NCI-H2081 treated with DMSO at 0.1 percent for 48 hours (cell line): ENCODE data around the gene SIAH2.

Source experiments
- DNase-seq: peaks from one replicate; lab custom pipeline; 2025; lab: John Stamatoyannopoulos, UW

SIAH2 gene

GRCh38 chr3:150748684-150749047, 14.3 kb downstream of the SIAH2 start:
- no peak for DNase-seq

- DNase-seq, result no peak
Observed at GRCh38 chr3:150747886-150748683, 14.9 kb downstream of the SIAH2 start.

DNA sequence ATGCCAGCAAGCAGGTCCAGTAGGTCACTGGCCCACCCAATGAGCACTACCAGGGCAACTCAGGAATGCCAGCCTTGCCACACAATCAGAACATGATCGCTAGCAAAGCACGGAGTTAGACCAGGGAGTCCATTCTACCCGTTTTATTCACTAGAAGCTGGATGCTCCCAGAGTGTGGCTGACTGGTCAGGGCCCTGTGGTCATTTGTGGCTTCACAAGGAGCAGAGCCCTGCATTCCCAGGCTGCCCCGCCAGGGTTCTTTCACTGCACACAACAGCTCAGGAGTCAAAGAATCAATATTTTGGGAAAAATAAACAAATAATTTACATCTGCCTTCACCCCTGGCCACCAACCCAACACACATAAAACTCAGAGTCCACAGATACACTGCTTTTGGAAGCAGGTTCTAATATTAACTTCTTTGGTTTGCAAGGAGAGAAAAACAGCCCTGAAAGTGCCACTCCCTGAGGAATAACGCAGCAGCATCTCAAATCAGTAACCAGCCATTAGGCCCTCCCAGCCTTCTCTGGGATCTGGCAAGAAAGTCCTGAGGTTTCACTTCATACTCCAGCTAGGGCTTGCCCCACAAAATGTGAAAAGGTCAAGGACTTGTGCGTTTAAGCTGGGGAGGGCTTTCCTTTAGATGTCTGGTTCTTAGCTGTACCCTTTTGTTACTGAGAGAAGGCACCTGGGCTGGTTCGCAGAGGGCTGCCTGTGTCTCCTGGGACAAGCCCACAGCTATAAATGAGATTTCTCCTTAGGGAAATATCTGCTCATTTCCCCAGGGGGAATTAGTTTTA, 16.0 kb downstream of the SIAH2 start:
- DNase-seq, result no peak

GRCh38 chr3:150745832-150746231, 17.1 kb downstream of the SIAH2 start:
- no peak for DNase-seq

- no peak for DNase-seq
Observed at GRCh38 chr3:150744919-150745211, 18.1 kb downstream of the SIAH2 start.

- DNase-seq, result no peak
Observed at GRCh38 chr3:150744041-150744918, 18.7 kb downstream of the SIAH2 start.

DNA sequence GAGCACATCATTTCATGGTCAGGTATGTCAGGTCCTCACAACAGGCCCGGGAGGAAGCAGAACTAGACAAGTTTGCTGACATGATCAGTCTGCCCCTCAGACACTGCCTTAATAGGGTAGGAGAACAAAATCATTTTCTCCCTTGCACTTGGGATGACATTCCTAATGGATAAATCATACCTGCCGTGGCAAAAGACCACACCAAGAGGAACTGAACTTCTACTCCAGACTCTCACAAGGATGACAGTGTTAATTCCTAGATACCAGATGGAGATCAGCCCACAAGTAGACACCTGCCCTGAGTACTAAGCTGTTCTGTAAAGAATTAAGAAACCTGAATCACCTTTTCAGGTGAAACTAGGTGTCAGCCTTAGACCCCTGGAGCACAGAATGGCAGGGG, 19.5 kb downstream of the SIAH2 start:
- DNase-seq, result no peak

DNA sequence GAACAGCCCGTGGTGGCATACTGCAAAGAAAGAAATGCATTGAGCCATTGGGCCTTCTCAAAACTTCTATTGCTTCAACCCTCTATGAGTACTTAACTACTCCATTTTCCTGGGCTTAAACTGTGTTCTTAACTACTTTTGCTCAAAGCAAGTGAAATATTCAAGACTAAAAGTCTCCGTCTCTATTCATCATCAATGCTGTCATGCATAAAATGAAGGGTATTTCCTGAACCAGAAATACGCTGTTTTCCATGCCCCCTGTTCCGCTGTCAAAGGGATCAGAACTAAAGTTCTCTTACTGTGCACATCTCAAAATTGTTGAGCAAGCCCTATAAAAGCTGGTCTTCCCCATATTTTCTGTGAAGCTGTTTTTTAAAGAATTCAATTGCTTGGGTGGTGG, 20.3 kb downstream of the SIAH2 start:
- no peak for DNase-seq

DNA sequence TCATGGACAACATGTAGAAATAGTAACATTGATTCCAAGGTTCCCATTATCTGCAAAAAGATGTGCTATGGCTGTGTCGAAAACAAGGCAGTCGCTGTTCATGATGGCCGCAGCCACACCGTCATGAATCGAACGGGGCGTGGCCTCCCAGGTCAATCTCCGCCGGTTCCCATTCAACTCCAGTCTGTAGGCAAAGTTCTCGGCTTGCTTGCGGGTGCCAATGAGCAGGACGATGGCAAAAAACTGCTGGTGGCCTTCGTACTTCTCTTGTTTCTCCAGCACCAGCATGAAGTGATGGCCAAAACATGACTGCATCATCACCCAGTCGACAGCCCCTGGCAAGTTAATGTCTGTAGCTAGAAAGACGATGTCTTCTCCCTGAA, 20.8 kb downstream of the SIAH2 start:
- DNase-seq, result no peak

DNA sequence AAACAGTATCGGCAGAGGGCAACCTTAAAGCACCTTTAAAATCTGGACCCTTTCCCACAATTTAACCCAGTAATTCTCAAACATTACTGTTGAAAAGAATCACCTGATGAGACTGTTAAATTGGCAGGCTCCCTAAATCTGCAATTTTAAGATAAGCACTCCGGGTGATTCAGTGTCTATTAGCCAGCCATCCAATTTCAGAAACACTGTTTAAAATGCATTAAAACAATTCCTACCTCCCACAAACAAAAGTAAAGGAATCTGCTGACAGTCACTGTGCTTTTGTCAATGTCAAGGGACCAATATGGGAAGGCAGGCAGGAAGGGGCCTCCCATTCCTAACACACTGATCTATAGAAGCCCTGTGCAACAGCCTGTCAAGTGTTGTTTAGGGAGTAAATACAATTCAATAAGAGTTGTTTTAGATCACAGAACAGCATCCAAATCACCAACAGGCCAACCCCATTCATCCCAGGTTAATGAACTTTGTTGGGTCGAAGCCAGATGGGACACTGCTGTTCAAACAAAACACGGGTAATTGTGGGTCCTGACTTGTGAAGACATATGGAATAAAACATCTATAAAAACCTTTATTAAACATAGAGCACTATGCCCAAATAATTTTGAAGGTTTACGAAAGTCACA, 21.4 kb downstream of the SIAH2 start:
- no peak for DNase-seq

GRCh38 chr3:150740733-150741496, 22.1 kb downstream of the SIAH2 start:
- no peak for DNase-seq

GRCh38 chr3:150739877-150740645, 22.9 kb downstream of the SIAH2 start:
- DNase-seq, result no peak

GRCh38 chr3:150739200-150739863, 23.6 kb downstream of the SIAH2 start:
- DNase-seq, result no peak

- DNase-seq, result no peak
Observed at GRCh38 chr3:150738688-150739087, 24.3 kb downstream of the SIAH2 start.

DNA sequence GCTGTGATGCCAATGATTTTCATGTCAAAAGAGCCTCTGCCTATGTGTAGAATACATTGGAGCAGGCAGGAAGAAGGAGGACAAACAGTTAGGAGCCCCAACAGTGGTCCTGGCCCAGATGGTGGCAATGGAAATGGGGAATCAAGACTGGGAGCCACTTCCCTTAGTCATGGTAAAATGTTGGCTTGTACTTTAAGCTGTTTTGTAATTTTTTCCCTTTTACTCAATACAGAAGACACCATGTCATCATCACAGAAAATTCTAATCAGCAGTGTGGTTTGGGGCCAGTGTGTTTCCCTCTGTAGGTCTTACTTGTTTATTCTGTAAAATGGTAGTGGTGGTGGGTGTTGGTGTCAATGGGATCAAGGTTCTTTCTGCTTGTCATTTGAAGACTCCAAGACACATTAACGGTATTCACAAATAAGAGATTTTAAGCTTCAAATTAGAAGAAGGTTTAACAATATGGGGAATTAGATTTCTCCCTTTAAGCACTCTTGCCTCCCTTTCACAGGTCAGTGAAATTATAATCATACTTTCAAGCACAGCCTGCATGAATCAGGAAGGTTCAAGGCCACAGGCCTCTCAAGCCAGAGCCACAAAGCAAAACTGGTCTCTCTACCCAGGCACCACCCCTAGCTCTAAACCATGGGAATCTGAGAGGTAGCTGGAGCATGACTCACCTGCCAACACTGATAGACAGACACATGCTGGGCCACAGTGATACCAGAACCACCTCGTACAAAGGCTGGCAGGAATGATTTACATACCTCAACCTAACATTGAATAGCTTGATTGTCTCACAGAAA, 24.9 kb downstream of the SIAH2 start:
- no peak for DNase-seq

- DNase-seq, result no peak
Observed at GRCh38 chr3:150736903-150737832, 25.8 kb downstream of the SIAH2 start.

GRCh38 chr3:150736316-150736719, 26.7 kb downstream of the SIAH2 start:
- DNase-seq, result no peak

DNA sequence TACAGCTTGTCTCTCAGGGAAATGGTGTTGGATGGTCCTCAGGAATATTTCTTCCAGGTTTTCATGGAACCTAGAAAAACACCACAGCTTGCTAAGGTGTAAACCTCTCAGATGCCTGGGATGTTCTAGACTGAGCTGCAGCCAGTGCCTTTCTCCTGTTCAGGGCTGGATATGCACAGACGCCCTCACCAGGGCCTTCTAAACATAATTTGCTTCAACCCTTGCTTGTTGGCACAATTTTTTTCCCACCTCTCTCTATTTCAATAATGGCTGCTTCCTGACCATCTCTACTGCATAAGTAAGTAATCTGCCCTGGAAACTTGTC, 28.2 kb downstream of the SIAH2 start:
- no peak for DNase-seq
